Esophagus muscularis mucosa (tissue), 4 donors: ENCODE data around the gene TBC1D22A.

Experiments
- EP300 ChIP-seq: sonication (generic); formaldehyde crosslinking; IDR thresholded peaks from one replicate; pipeline ENCODE4 v1.6.1; 2017; ENCODE audit warnings: antibody characterized with exemption
- POLR2A ChIP-seq: fragments of 450-650 bp; IDR thresholded peaks from one replicate; pipeline ENCODE4 v1.6.1; 2017; ENCODE audit warnings: antibody characterized with exemption, moderate library complexity, mild to moderate bottlenecking, low read depth
- POLR2AphosphoS5 ChIP-seq, 2 donors: sonication (generic); formaldehyde crosslinking; IDR thresholded peaks; one replicate each; pipeline ENCODE4 v1.6.1; 2017; ENCODE audit warnings: antibody characterized with exemption in 2 of 2
- TF ChIP-seq, protein P1 (sequence below), 3 experiments: fragments of 200-600 bp in 2 of 3; fragments of 450-650 bp in 1 of 3; sonication (generic) in 2 of 3; IDR thresholded peaks; one replicate each; pipeline ENCODE4 v1.5.1; 2017 to 2019; ENCODE audit warnings: antibody characterized with exemption in 3 of 3, mild to moderate bottlenecking in 2 of 3, moderate library complexity in 1 of 3

- TF ChIP-seq POLR2A = no peak
- TF ChIP-seq, protein P1, sequence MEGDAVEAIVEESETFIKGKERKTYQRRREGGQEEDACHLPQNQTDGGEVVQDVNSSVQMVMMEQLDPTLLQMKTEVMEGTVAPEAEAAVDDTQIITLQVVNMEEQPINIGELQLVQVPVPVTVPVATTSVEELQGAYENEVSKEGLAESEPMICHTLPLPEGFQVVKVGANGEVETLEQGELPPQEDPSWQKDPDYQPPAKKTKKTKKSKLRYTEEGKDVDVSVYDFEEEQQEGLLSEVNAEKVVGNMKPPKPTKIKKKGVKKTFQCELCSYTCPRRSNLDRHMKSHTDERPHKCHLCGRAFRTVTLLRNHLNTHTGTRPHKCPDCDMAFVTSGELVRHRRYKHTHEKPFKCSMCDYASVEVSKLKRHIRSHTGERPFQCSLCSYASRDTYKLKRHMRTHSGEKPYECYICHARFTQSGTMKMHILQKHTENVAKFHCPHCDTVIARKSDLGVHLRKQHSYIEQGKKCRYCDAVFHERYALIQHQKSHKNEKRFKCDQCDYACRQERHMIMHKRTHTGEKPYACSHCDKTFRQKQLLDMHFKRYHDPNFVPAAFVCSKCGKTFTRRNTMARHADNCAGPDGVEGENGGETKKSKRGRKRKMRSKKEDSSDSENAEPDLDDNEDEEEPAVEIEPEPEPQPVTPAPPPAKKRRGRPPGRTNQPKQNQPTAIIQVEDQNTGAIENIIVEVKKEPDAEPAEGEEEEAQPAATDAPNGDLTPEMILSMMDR (IDR thresholded peaks at IDR 0.05) = no peak
- no peak for TF ChIP-seq EP300
- TF ChIP-seq POLR2AphosphoS5 (IDR thresholded peaks at IDR 0.05) = no peak
Observed at GRCh38 chr22:46997311-46997970, 235.0 kb downstream of the TBC1D22A start.
